Fibroblast of villous mesenchyme (primary cell): ENCODE data around the gene IGF2R. TPM values are rescaled to one million over a fixed set of nuclear protein-coding genes. Genes with fewer than 3 reads are reported as not detected.
"Not testable (repeated sequence)": the region's sequence is repeated elsewhere in the genome, so short reads cannot be mapped to it uniquely, and the experiment has no call there.

Source experiments
- DNase-seq: peaks from one replicate; pipeline ENCODE4 v3.0.0-alpha.2; 2010; ENCODE audit warnings: low read depth
- H3K4me3 ChIP-seq: 2 replicates; pipeline ENCODE4 v1.5.1; 2011; ENCODE audit warnings: low read depth, mild to moderate bottlenecking, low read length
- total RNA-seq: library from RNA; depleted of rRNA; stranded (reverse); fragments of >200 nt; gene quantifications from 2 replicates; pipeline ENCODE4 v1.2.3, GENCODE V29; 2012
- TF ChIP-seq, protein P1 (sequence below): IDR thresholded peaks from 2 replicates; pipeline ENCODE4 v1.5.1; 2012; ENCODE audit warnings: low read depth, mild to moderate bottlenecking, low read length; ENCODE audit not compliant: insufficient read depth

Gene IGF2R
- total RNA-seq, 1 donor: 132 TPM

DNA sequence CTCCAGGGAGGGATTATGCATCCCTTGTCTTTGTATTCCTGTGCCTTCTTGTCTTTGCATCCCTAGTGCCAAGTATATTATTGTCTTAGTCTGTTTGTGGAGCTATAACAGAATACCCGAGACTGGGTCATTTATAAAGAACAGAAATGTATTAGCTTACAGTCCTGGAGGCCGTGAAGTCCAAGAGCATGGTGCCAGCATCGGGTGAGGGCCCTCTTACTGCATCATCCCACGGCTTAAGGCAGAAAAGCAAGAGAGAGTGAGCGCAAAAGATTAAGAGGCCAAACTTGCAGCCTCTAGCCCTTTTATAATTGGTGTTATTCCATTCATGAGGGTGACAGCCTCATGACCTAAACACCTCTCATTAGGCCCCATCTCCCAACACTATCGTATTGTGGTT lies 8.4 kb upstream of the IGF2R start:
- TF ChIP-seq, protein P1, sequence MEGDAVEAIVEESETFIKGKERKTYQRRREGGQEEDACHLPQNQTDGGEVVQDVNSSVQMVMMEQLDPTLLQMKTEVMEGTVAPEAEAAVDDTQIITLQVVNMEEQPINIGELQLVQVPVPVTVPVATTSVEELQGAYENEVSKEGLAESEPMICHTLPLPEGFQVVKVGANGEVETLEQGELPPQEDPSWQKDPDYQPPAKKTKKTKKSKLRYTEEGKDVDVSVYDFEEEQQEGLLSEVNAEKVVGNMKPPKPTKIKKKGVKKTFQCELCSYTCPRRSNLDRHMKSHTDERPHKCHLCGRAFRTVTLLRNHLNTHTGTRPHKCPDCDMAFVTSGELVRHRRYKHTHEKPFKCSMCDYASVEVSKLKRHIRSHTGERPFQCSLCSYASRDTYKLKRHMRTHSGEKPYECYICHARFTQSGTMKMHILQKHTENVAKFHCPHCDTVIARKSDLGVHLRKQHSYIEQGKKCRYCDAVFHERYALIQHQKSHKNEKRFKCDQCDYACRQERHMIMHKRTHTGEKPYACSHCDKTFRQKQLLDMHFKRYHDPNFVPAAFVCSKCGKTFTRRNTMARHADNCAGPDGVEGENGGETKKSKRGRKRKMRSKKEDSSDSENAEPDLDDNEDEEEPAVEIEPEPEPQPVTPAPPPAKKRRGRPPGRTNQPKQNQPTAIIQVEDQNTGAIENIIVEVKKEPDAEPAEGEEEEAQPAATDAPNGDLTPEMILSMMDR: no peak
- no peak for DNase-seq
- H3K4me3 ChIP-seq: no peak overlapping the region

DNA sequence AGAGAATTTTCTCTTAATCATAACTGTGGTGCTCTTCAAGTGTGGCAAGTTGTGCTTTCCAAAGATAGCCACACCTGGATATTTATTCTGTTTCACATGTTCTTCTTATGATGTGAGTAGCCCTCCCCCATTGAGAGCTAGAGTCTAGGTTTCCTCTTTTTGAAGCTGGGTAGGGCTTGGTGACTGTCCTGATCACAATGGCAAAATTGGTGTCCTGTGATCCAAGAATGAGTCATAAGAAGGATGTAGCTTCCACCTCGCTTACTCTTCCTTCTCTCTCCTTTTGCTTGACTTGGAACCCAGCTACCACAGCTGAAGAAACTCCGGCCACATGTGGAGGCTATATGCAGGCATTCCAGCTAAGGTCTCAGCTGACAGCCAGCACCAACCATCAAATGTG lies 7.4 kb upstream of the IGF2R start:
- no peak overlapping the region for H3K4me3 ChIP-seq
- TF ChIP-seq, protein P1: no peak
- no peak for DNase-seq

DNA sequence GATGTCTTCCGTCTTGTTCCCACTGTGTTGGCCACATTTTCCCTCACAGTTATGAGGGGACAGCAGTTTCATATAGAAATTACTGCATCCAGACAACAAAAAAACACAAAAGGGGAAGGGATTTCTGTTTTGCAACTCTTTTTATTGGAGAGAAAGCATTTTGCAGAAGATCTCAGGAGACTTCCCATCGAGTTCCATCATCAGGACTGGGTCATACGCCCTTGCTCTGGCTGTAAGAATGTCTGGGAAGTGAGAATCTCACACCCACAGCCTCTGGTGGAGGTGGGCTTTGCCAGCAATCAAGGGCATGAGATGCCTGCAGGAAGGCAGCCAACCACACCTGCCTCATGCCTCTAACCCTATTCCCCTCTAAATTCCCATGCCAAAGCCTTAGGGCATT lies 5.8 kb upstream of the IGF2R start:
- no peak overlapping the region for H3K4me3 ChIP-seq
- no peak for DNase-seq
- TF ChIP-seq, protein P1: no peak

DNA sequence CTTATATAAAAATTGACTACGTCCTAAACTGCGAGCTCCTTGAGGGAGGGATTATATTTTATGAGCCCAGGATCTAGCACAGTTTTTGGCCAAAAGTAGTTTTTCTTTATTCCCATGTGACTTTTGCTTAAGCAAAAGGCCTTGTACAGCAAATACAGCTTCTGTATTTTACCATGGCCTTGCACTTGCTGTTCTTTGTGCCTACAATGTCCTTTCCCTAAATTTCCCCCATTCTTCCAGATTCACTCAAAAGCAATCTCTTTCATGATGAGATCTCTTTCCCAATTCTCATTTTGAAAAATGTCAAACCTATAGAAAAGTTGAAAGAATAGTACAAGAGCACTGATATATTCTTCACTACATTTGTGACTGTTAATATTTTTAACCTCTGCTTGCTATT lies 4.8 kb upstream of the IGF2R start:
- no peak overlapping the region for H3K4me3 ChIP-seq
- no peak for DNase-seq
- TF ChIP-seq, protein P1: no peak

DNA sequence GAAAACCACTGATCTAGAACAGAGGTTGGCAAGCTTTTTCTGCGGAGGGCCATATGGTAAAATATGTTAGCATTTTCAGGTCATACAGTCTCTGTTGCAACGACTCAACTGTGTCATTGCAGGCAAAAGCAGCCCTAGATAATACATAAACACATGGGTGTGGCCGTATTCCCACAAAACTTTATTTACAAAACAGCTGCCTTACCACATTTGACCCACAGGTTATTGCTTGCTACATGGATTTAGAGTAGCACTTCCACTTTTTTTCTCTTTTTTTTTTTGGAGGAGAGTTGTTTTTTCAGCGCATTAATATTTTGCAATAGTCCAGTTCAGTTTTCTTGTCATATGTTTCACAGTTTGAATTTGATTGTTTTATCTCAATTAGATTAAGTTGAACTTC lies 2.5 kb upstream of the IGF2R start:
- H3K4me3 ChIP-seq: no peak overlapping the region
- DNase-seq: peak; percentile 91
- TF ChIP-seq, protein P1: peak; percentile 10

DNA sequence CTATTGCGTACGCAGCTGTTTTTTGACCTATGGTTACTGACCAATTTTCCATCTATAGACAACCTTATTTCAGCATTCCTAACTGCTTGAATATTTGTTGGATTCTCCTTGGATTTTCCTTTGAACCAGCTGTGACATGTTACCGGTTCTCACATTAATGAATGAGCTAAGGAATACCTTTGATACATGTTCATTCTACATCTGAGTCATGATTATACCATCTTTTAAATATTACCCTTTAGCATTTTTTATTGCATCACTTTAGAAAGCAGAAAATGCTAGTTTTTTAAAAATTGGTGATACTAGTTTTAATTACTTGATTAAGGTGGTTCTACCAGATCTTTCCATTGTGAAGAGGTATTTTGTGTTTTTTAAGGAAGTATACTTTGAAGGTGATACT lies 1.9 kb upstream of the IGF2R start:
- no peak overlapping the region for H3K4me3 ChIP-seq
- no peak for DNase-seq

DNA sequence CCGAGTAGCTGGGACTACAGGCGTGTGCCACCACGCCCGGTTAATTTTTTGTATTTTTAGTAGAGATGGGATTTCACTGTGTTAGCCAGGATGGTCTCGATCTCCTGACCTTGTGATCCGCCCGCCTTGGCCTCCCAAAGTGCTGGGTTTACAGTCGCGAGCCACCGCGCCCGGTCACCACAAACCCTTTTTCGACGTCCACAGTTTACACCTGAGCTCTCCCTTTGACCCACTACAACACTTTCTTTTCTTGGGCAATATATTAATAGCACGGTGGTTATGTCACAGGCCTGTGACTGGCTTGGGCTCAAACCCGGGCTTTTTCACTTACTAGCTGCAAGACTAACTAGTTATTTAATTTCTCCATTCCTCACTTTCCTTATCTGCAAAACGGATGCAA lies 1.3 kb upstream of the IGF2R start:
- not testable (repeated sequence) for DNase-seq, H3K4me3 ChIP-seq

More for the DNA sequence above, 1.9 kb upstream of the IGF2R start:
- TF ChIP-seq, protein P1: no peak
